ENCODE data around the gene AJUBA.
"Not testable (repeated sequence)": the region's sequence is repeated elsewhere in the genome, so short reads cannot be mapped to it uniquely, and the experiment has no call there.

Gene AJUBA

GRCh38 chr14:23006544-23007419 lies 24.4 kb upstream of the AJUBA start:
- Histone ChIP-seq H3K4me1 (ENCODE audit: control insufficient read depth, insufficient read depth, low read length) (peaks cover 8% of the 10 kb centered on the region), H3K27me3 (ENCODE audit: control insufficient read depth in 1 of 2, insufficient read depth in 2 of 2, low read length in 2 of 2) (no peaks in the 10 kb centered on the region), H3K36me3 (ENCODE audit: control insufficient read depth in 2 of 2, insufficient read depth in 2 of 2, low read length in 2 of 2) (no peaks in the 10 kb centered on the region), H3K27ac (ENCODE audit: low read length) (peak overlapping the region; percentile 94), H3K9me3 (ENCODE audit: control insufficient read depth in 2 of 2, low read length in 2 of 2) (no peaks in the 10 kb centered on the region), H3K4me3 (ENCODE audit: low read length in 2 of 2) (peak overlapping the region; percentile 88 to 89), H3K9ac (ENCODE audit: low read length in 2 of 2) (peak overlapping the region; percentile 92 to 95)

GRCh38 chr14:23006188-23006534 lies 23.8 kb upstream of the AJUBA start:
- Histone ChIP-seq H3K4me1 (ENCODE audit: control insufficient read depth, insufficient read depth, low read length) (peaks cover 8% of the 10 kb centered on the region), H3K27me3 (ENCODE audit: control insufficient read depth in 1 of 2, insufficient read depth in 2 of 2, low read length in 2 of 2) (no peaks in the 10 kb centered on the region), H3K27ac (ENCODE audit: low read length) (peak overlapping the region; percentile 94), H3K9ac (ENCODE audit: low read length in 2 of 2) (peak overlapping the region; percentile 92 to 95), H3K9me3 (ENCODE audit: control insufficient read depth in 2 of 2, low read length in 2 of 2) (no peaks in the 10 kb centered on the region), H3K4me3 (ENCODE audit: low read length in 2 of 2) (peak overlapping the region; percentile 88 to 89), H3K36me3 (ENCODE audit: control insufficient read depth in 2 of 2, insufficient read depth in 2 of 2, low read length in 2 of 2) (no peaks in the 10 kb centered on the region)

GRCh38 chr14:23005451-23006187 lies 23.3 kb upstream of the AJUBA start:
- Histone ChIP-seq H3K9ac (ENCODE audit: low read length in 2 of 2) (no peak overlapping the region), H3K36me3 (ENCODE audit: control insufficient read depth in 2 of 2, insufficient read depth in 2 of 2, low read length in 2 of 2) (no peaks in the 10 kb centered on the region), H3K9me3 (ENCODE audit: control insufficient read depth in 2 of 2, low read length in 2 of 2) (no peaks in the 10 kb centered on the region), H3K4me1 (ENCODE audit: control insufficient read depth, insufficient read depth, low read length) (peaks cover 8% of the 10 kb centered on the region), H3K4me3 (ENCODE audit: low read length in 2 of 2) (no peak overlapping the region), H3K27ac (ENCODE audit: low read length) (peak overlapping the region; percentile 94), H3K27me3 (ENCODE audit: control insufficient read depth in 1 of 2, insufficient read depth in 2 of 2, low read length in 2 of 2) (no peaks in the 10 kb centered on the region)

- not testable (repeated sequence) for H3K36me3 ChIP-seq (ENCODE audit: control insufficient read depth in 2 of 2, insufficient read depth in 2 of 2, low read length in 2 of 2); H3K9me3 ChIP-seq (ENCODE audit: control insufficient read depth in 2 of 2, low read length in 2 of 2); H3K27me3 ChIP-seq (ENCODE audit: control insufficient read depth in 1 of 2, insufficient read depth in 2 of 2, low read length in 2 of 2); H3K9ac ChIP-seq (ENCODE audit: low read length in 2 of 2); H3K4me3 ChIP-seq (ENCODE audit: low read length in 2 of 2); H3K4me1 ChIP-seq (ENCODE audit: control insufficient read depth, insufficient read depth, low read length); H3K27ac ChIP-seq (ENCODE audit: low read length)
Observed at GRCh38 chr14:23004274-23004673, 21.9 kb upstream of the AJUBA start.

GRCh38 chr14:23002592-23002991 lies 20.2 kb upstream of the AJUBA start:
- no peak overlapping the region for H3K9ac ChIP-seq (ENCODE audit: low read length in 2 of 2)
- no peak overlapping the region for H3K4me3 ChIP-seq (ENCODE audit: low read length in 2 of 2)
- H3K27me3 ChIP-seq (ENCODE audit: control insufficient read depth in 1 of 2, insufficient read depth in 2 of 2, low read length in 2 of 2) = no peaks in the 10 kb centered on the region
- no peaks in the 10 kb centered on the region for H3K9me3 ChIP-seq (ENCODE audit: control insufficient read depth in 2 of 2, low read length in 2 of 2)
- peaks cover 7% of the 10 kb centered on the region for H3K4me1 ChIP-seq (ENCODE audit: control insufficient read depth, insufficient read depth, low read length)
- no peak overlapping the region for H3K27ac ChIP-seq (ENCODE audit: low read length)
- H3K36me3 ChIP-seq (ENCODE audit: control insufficient read depth in 2 of 2, insufficient read depth in 2 of 2, low read length in 2 of 2) = peaks cover 3% of the 10 kb centered on the region in 2 donors

GRCh38 chr14:23000860-23001259 lies 18.5 kb upstream of the AJUBA start:
- H3K36me3 ChIP-seq (ENCODE audit: control insufficient read depth in 2 of 2, insufficient read depth in 2 of 2, low read length in 2 of 2) = peaks cover 3% of the 10 kb centered on the region in 2 donors
- no peaks in the 10 kb centered on the region for H3K4me1 ChIP-seq (ENCODE audit: control insufficient read depth, insufficient read depth, low read length)
- no peaks in the 10 kb centered on the region for H3K27me3 ChIP-seq (ENCODE audit: control insufficient read depth in 1 of 2, insufficient read depth in 2 of 2, low read length in 2 of 2)
- no peak overlapping the region for H3K4me3 ChIP-seq (ENCODE audit: low read length in 2 of 2)
- H3K9ac ChIP-seq (ENCODE audit: low read length in 2 of 2) = no peak overlapping the region
- H3K9me3 ChIP-seq (ENCODE audit: control insufficient read depth in 2 of 2, low read length in 2 of 2) = no peaks in the 10 kb centered on the region
- no peak overlapping the region for H3K27ac ChIP-seq (ENCODE audit: low read length)

GRCh38 chr14:22998329-22999012 lies 16.1 kb upstream of the AJUBA start:
- Histone ChIP-seq H3K9ac (ENCODE audit: low read length in 2 of 2) (no peak overlapping the region), H3K4me3 (ENCODE audit: low read length in 2 of 2) (no peak overlapping the region), H3K27ac (ENCODE audit: low read length) (no peak overlapping the region), H3K4me1 (ENCODE audit: control insufficient read depth, insufficient read depth, low read length) (peaks cover 6% of the 10 kb centered on the region), H3K36me3 (ENCODE audit: control insufficient read depth in 2 of 2, insufficient read depth in 2 of 2, low read length in 2 of 2) (peaks cover 3% of the 10 kb centered on the region in 2 donors), H3K27me3 (ENCODE audit: control insufficient read depth in 1 of 2, insufficient read depth in 2 of 2, low read length in 2 of 2) (no peaks in the 10 kb centered on the region), H3K9me3 (ENCODE audit: control insufficient read depth in 2 of 2, low read length in 2 of 2) (no peaks in the 10 kb centered on the region)

GRCh38 chr14:22997676-22998323 lies 15.4 kb upstream of the AJUBA start:
- Histone ChIP-seq H3K27me3 (ENCODE audit: control insufficient read depth in 1 of 2, insufficient read depth in 2 of 2, low read length in 2 of 2) (no peaks in the 10 kb centered on the region), H3K4me3 (ENCODE audit: low read length in 2 of 2) (no peak overlapping the region), H3K9ac (ENCODE audit: low read length in 2 of 2) (no peak overlapping the region), H3K9me3 (ENCODE audit: control insufficient read depth in 2 of 2, low read length in 2 of 2) (no peaks in the 10 kb centered on the region), H3K4me1 (ENCODE audit: control insufficient read depth, insufficient read depth, low read length) (peaks cover 6% of the 10 kb centered on the region), H3K27ac (ENCODE audit: low read length) (no peak overlapping the region), H3K36me3 (ENCODE audit: control insufficient read depth in 2 of 2, insufficient read depth in 2 of 2, low read length in 2 of 2) (peaks cover 3% of the 10 kb centered on the region in 2 donors)

- Histone ChIP-seq H3K36me3 (ENCODE audit: control insufficient read depth in 2 of 2, insufficient read depth in 2 of 2, low read length in 2 of 2) (peaks cover 3% of the 10 kb centered on the region in 2 donors), H3K27me3 (ENCODE audit: control insufficient read depth in 1 of 2, insufficient read depth in 2 of 2, low read length in 2 of 2) (no peaks in the 10 kb centered on the region), H3K4me1 (ENCODE audit: control insufficient read depth, insufficient read depth, low read length) (peaks cover 6% of the 10 kb centered on the region), H3K9ac (ENCODE audit: low read length in 2 of 2) (no peak overlapping the region), H3K4me3 (ENCODE audit: low read length in 2 of 2) (no peak overlapping the region), H3K27ac (ENCODE audit: low read length) (no peak overlapping the region), H3K9me3 (ENCODE audit: control insufficient read depth in 2 of 2, low read length in 2 of 2) (no peaks in the 10 kb centered on the region)
Observed at GRCh38 chr14:22996768-22997654, 14.7 kb upstream of the AJUBA start.

All from stomach smooth muscle (tissue), 2 donors.